Ovary (tissue), 9 donors: Measurements from ENCODE around the gene BICC1. TPM values are rescaled to one million over a fixed set of nuclear protein-coding genes. Genes with fewer than 3 reads are reported as not detected.

Experiments used
- DNase-seq, 5 donors: peaks; one replicate each; pipeline ENCODE4 v3.0.0-alpha.2; 2019 to 2020
- H3K27ac ChIP-seq, 2 donors: fragments of 200-600 bp; one replicate each; pipeline versions ENCODE4 v1.5.1 to v1.8.0; 2019 to 2022
- H3K27me3 ChIP-seq: fragments of 200-600 bp; one replicate; pipeline ENCODE4 v1.8.0; 2022
- H3K36me3 ChIP-seq: fragments of 200-600 bp; sonication (generic); one replicate; pipeline ENCODE4 v1.5.1; 2019
- H3K4me1 ChIP-seq: one replicate; pipeline ENCODE4 v1.8.1; 2013; ENCODE audit warnings: mild to moderate bottlenecking, moderate library complexity; ENCODE audit not compliant: insufficient read depth
- H3K4me3 ChIP-seq: fragments of 200-600 bp; sonication (generic); one replicate; pipeline ENCODE4 v1.5.1; 2017
- H3K9me3 ChIP-seq, 2 donors: fragments of 200-600 bp in 1 of 2; sonication (generic) in 1 of 2; one replicate each; pipeline versions ENCODE4 v1.5.1 to v1.8.1; 2013 to 2019; ENCODE audit warnings: mild to moderate bottlenecking in 1 of 2, moderate library complexity in 1 of 2
- EP300 ChIP-seq: sonication (generic); formaldehyde crosslinking; IDR thresholded peaks from one replicate; pipeline ENCODE4 v1.6.1; 2017; ENCODE audit warnings: antibody characterized with exemption
- POLR2A ChIP-seq: fragments of 450-650 bp; IDR thresholded peaks from one replicate; pipeline ENCODE4 v1.6.1; 2017; ENCODE audit warnings: antibody characterized with exemption, mild to moderate bottlenecking, moderate library complexity
- WGBS, 3 donors: extraction: QIAGEN DNeasy Blood & Tissue Kit in 1 of 3; methylation state at CpG; one replicate each; pipeline versions ENCODE4 v1.1.5 to v1.1.7; 2013 to 2017; 5-methylcytosine and 5-hydroxymethylcytosine counted together
- intact Hi-C, 4 donors: fragments of 100-400 bp; cut with DNase I; formaldehyde crosslinking; loops; one replicate each; pipeline versions ENCODE4 v1.11.0 to v1.15.1; 2022 to 2023
- polyA plus RNA-seq, 2 donors: library from polyadenylated mRNA; stranded (reverse); fragments of 200-250 nt in 1 of 2; fragments of 350-450 nt in 1 of 2; fragmentation: Illumina TruSeq in 1 of 2; extraction: RNeasy Lipid Tissue Mini Kit (QIAGEN cat#74804) in 1 of 2; gene quantifications; one replicate each; pipeline ENCODE4 v1.2.3, GENCODE V29; 2013 to 2014
- total RNA-seq, 7 donors: library from RNA; depleted of rRNA in 2 of 7; stranded (reverse); fragments of >200 nt in 2 of 7; fragmentation: NEBNext Ultra II Directional in 3 of 7; extraction: Animal tissue kit (Norgen Biotek cat#: 25700) in 3 of 7; gene quantifications; one replicate each; pipeline versions ENCODE4 v1.1.0 to v1.2.4, GENCODE V29; 2016 to 2023
- TF ChIP-seq, protein P1 (sequence below), 3 donors: fragments of 450-650 bp in 2 of 3; fragments of 200-600 bp in 1 of 3; IDR thresholded peaks; one replicate each; pipeline versions ENCODE4 v1.5.1 to v1.8.0; 2016 to 2022; ENCODE audit warnings: antibody characterized with exemption in 3 of 3, mild to moderate bottlenecking in 1 of 3
- donor health status: DM: no; HTN: no; CAD: no; lungs with moderate emphysema.
- donor health status: DM: no; HTN: no; CAD: no.
- donor health status: Bipolar disorder and iron deficiency.
- donor health status: DM: yes; HTN: yes; CAD: no.
- donor health status: DM: no; HTN: no; CAD: no.
- donor health status: DM: yes; HTN: yes; CAD: no.

The BICC1 gene
- total and polyA plus RNA-seq, 9 donors: 13.6 to 43.4 (median 23.5) TPM

DNA sequence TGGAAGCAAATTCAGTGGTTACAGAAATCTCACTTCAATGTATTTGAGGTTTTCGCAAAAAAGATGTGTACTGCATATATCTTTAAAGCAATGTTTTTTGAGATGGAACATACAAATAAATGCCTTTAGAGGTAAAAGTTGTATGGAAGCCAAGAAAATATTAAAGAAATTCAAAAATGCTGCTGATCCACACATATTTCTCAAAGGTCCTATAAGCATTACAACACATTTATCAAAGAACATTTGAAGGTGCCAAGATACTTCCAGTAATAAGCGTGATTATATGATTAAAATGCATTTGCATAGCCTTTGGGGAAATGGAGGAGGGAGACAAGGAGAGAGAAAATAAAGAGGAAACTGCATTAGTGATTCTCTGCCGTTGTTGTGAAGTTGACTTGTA lies 260.1 kb downstream of the BICC1 start:
- Histone ChIP-seq H3K4me1 (peaks cover 11% of the 10 kb centered on the region), H3K4me3 (no peak overlapping the region), H3K36me3 (no peaks in the 10 kb centered on the region), H3K27ac (no peak overlapping the region), H3K27me3 (no peaks in the 10 kb centered on the region), H3K9me3 (no peaks in the 10 kb centered on the region)
- intact Hi-C loops: no loop called here
- DNase-seq: no peak
- 61 to 75% (median 63%) methylated on average over 3 of the region's 3 CpGs for WGBS, 3 donors
- TF ChIP-seq EP300 (no peak), POLR2A (no peak)
- TF ChIP-seq, protein P1, sequence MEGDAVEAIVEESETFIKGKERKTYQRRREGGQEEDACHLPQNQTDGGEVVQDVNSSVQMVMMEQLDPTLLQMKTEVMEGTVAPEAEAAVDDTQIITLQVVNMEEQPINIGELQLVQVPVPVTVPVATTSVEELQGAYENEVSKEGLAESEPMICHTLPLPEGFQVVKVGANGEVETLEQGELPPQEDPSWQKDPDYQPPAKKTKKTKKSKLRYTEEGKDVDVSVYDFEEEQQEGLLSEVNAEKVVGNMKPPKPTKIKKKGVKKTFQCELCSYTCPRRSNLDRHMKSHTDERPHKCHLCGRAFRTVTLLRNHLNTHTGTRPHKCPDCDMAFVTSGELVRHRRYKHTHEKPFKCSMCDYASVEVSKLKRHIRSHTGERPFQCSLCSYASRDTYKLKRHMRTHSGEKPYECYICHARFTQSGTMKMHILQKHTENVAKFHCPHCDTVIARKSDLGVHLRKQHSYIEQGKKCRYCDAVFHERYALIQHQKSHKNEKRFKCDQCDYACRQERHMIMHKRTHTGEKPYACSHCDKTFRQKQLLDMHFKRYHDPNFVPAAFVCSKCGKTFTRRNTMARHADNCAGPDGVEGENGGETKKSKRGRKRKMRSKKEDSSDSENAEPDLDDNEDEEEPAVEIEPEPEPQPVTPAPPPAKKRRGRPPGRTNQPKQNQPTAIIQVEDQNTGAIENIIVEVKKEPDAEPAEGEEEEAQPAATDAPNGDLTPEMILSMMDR (IDR thresholded peaks at IDR 0.05): no peak

GRCh38 chr10:58773341-58773740 lies 260.7 kb downstream of the BICC1 start:
- 68 to 80% (median 72%) methylated on average over 4 of the region's 4 CpGs for WGBS, 3 donors
- no peak for DNase-seq
- Histone ChIP-seq H3K36me3 (no peaks in the 10 kb centered on the region), H3K27ac (no peak overlapping the region), H3K4me3 (no peak overlapping the region), H3K9me3 (no peaks in the 10 kb centered on the region), H3K27me3 (no peaks in the 10 kb centered on the region), H3K4me1 (peaks cover 13% of the 10 kb centered on the region)
- TF ChIP-seq EP300 (no peak), POLR2A (no peak)
- TF ChIP-seq, protein P1 (IDR thresholded peaks at IDR 0.05): no peak
- intact Hi-C loops: no loop called here

GRCh38 chr10:58773944-58774343 lies 261.3 kb downstream of the BICC1 start:
- H3K27me3 ChIP-seq: no peaks in the 10 kb centered on the region
- no peaks in the 10 kb centered on the region for H3K36me3 ChIP-seq
- WGBS, 3 donors: 26 to 31% (median 30%) methylated on average over 1 of the region's 1 CpG
- no peak overlapping the region for H3K4me3 ChIP-seq
- DNase-seq: no peak
- no peak overlapping the region for H3K27ac ChIP-seq
- TF ChIP-seq EP300: no peak
- no peaks in the 10 kb centered on the region for H3K9me3 ChIP-seq
- intact Hi-C loops: no loop called here
- H3K4me1 ChIP-seq: peaks cover 13% of the 10 kb centered on the region

- peak in 1 of 5 donors; percentile 40 for DNase-seq
- WGBS, 3 donors: 21 to 28% (median 25%) methylated on average over 4 of the region's 4 CpGs
- intact Hi-C loops: no loop called here
- Histone ChIP-seq H3K4me1 (peaks cover 13% of the 10 kb centered on the region), H3K27ac (no peak overlapping the region), H3K27me3 (no peaks in the 10 kb centered on the region), H3K36me3 (no peaks in the 10 kb centered on the region), H3K9me3 (no peaks in the 10 kb centered on the region), H3K4me3 (no peak overlapping the region)
- TF ChIP-seq EP300 (no peak), POLR2A (no peak)
- TF ChIP-seq, protein P1 (IDR thresholded peaks at IDR 0.05): no peak
Measured at GRCh38 chr10:58775960-58776567, 263.4 kb downstream of the BICC1 start.

GRCh38 chr10:58776568-58777318 lies 264.1 kb downstream of the BICC1 start:
- H3K4me1 ChIP-seq: peaks cover 13% of the 10 kb centered on the region
- H3K36me3 ChIP-seq: no peaks in the 10 kb centered on the region
- H3K27me3 ChIP-seq: no peaks in the 10 kb centered on the region
- intact Hi-C loops: no loop called here
- no peak overlapping the region for H3K4me3 ChIP-seq
- 4 to 16% (median 7%) methylated on average over 5 of the region's 5 CpGs for WGBS, 3 donors
- DNase-seq: no peak
- H3K27ac ChIP-seq: peak overlapping the region in 1 of 2 donors; percentile 38
- TF ChIP-seq POLR2A: no peak
- TF ChIP-seq, protein P1 (IDR thresholded peaks at IDR 0.05): no peak
- TF ChIP-seq EP300: no peak
- H3K9me3 ChIP-seq: no peaks in the 10 kb centered on the region
